ENCODE data around the gene SCYGR2.

DNA sequence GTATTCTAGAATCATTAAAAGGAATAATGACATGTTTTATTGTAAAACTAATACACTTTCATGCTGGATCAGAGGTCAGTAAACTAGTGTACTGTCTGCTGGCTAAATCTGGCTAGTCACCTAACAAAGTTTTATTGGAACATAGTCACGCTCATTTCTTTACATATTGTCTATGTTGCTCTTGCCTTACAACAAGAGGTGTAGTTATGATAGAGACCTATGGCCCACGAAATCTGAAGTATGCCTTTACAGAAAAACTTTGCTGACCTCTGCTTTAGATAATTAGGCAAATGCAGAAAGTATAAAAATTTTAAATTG is 29.9 kb upstream of the SCYGR2 start:
- TF ChIP-seq, protein P1, sequence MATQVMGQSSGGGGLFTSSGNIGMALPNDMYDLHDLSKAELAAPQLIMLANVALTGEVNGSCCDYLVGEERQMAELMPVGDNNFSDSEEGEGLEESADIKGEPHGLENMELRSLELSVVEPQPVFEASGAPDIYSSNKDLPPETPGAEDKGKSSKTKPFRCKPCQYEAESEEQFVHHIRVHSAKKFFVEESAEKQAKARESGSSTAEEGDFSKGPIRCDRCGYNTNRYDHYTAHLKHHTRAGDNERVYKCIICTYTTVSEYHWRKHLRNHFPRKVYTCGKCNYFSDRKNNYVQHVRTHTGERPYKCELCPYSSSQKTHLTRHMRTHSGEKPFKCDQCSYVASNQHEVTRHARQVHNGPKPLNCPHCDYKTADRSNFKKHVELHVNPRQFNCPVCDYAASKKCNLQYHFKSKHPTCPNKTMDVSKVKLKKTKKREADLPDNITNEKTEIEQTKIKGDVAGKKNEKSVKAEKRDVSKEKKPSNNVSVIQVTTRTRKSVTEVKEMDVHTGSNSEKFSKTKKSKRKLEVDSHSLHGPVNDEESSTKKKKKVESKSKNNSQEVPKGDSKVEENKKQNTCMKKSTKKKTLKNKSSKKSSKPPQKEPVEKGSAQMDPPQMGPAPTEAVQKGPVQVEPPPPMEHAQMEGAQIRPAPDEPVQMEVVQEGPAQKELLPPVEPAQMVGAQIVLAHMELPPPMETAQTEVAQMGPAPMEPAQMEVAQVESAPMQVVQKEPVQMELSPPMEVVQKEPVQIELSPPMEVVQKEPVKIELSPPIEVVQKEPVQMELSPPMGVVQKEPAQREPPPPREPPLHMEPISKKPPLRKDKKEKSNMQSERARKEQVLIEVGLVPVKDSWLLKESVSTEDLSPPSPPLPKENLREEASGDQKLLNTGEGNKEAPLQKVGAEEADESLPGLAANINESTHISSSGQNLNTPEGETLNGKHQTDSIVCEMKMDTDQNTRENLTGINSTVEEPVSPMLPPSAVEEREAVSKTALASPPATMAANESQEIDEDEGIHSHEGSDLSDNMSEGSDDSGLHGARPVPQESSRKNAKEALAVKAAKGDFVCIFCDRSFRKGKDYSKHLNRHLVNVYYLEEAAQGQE (tag by site-specific recombination; IDR thresholded peaks at IDR 0.05): no peak
- TF ChIP-seq, protein P2, sequence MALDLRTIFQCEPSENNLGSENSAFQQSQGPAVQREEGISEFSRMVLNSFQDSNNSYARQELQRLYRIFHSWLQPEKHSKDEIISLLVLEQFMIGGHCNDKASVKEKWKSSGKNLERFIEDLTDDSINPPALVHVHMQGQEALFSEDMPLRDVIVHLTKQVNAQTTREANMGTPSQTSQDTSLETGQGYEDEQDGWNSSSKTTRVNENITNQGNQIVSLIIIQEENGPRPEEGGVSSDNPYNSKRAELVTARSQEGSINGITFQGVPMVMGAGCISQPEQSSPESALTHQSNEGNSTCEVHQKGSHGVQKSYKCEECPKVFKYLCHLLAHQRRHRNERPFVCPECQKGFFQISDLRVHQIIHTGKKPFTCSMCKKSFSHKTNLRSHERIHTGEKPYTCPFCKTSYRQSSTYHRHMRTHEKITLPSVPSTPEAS (tag by site-specific recombination; IDR thresholded peaks at IDR 0.05): no peak
- TF ChIP-seq, protein P3, sequence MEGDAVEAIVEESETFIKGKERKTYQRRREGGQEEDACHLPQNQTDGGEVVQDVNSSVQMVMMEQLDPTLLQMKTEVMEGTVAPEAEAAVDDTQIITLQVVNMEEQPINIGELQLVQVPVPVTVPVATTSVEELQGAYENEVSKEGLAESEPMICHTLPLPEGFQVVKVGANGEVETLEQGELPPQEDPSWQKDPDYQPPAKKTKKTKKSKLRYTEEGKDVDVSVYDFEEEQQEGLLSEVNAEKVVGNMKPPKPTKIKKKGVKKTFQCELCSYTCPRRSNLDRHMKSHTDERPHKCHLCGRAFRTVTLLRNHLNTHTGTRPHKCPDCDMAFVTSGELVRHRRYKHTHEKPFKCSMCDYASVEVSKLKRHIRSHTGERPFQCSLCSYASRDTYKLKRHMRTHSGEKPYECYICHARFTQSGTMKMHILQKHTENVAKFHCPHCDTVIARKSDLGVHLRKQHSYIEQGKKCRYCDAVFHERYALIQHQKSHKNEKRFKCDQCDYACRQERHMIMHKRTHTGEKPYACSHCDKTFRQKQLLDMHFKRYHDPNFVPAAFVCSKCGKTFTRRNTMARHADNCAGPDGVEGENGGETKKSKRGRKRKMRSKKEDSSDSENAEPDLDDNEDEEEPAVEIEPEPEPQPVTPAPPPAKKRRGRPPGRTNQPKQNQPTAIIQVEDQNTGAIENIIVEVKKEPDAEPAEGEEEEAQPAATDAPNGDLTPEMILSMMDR (tag by site-specific recombination; IDR thresholded peaks at IDR 0.05): no peak
- no peak for TF ChIP-seq ZNF529 (tag by site-specific recombination; IDR thresholded peaks at IDR 0.05; ENCODE audit: insufficient replicate concordance)
- TF ChIP-seq ZBTB8A (tag by site-specific recombination; IDR thresholded peaks at IDR 0.05): no peak
- no peak for TF ChIP-seq ZNF169 (tag by site-specific recombination; IDR thresholded peaks at IDR 0.05)
- no peak for TF ChIP-seq ZNF174 (tag by site-specific recombination; IDR thresholded peaks at IDR 0.05)
- TF ChIP-seq ZNF266 (tag by site-specific recombination; IDR thresholded peaks at IDR 0.05; ENCODE audit: low read depth): no peak
- no peak for TF ChIP-seq ZFP37 (tag by site-specific recombination; IDR thresholded peaks at IDR 0.05)
- TF ChIP-seq BCL11A (tag by site-specific recombination; IDR thresholded peaks at IDR 0.05; ENCODE audit: low read depth): no peak

Data from HEK293 (cell line).